GM12878 (cell line): Measurements from ENCODE around the gene PARP15. TPM values are rescaled to one million over a fixed set of nuclear protein-coding genes. Genes with fewer than 3 reads are reported as not detected.

Experiments used
- CEBPZ ChIP-seq: fragments of 150-350 bp; IDR thresholded peaks from 2 replicates; pipeline ENCODE4 v1.6.1; 2016; ENCODE audit warnings: low read depth, low read length
- CHD4 ChIP-seq: fragments of 200-600 bp; sonication (generic); IDR thresholded peaks from 2 replicates; pipeline ENCODE4 v1.6.1; 2016; ENCODE audit warnings: mild to moderate bottlenecking
- KAT2A ChIP-seq: conservative IDR thresholded peaks from 2 replicates; pipeline ENCODE4 v1.6.1; 2011; ENCODE audit warnings: low read depth, low read length; ENCODE audit not compliant: control insufficient read depth
- MYC ChIP-seq: IDR thresholded peaks from 2 replicates; pipeline ENCODE4 v1.6.1; 2011; ENCODE audit warnings: mild to moderate bottlenecking, low read length, moderate library complexity, inconsistent platforms; ENCODE audit not compliant: insufficient read depth, insufficient replicate concordance, insufficient read length, severe bottlenecking
- TCF3 ChIP-seq: IDR thresholded peaks from 2 replicates; pipeline ENCODE4 v1.6.1; 2012; ENCODE audit warnings: low read depth, mild to moderate bottlenecking, low read length, borderline replicate concordance; ENCODE audit not compliant: insufficient read depth
- ZNF274 ChIP-seq: IDR thresholded peaks from one replicate; pipeline ENCODE4 v1.8.0; 2011; ENCODE audit not compliant: insufficient read length, insufficient read depth
- ZNF592 ChIP-seq: fragments of 450-650 bp; IDR thresholded peaks from 2 replicates; pipeline ENCODE4 v1.6.1; 2017; ENCODE audit warnings: mild to moderate bottlenecking, moderate library complexity
- polyA plus RNA-seq, 11 experiments: library from polyadenylated mRNA; depleted of rRNA in 4 of 11; unstranded in 6 of 11; stranded (reverse) in 5 of 11; fragments of >200 nt; fragmentation: Nextera tagmentation in 4 of 11; fragmentation: Illumina TruSeq in 1 of 11; extraction: Ambion mirVana in 4 of 11; extraction: Trizol in 1 of 11; gene quantifications; 1 replicate in 1 of 11; 2 replicates in 10 of 11; pipeline versions ENCODE4 v1.2.1 to v1.2.3, GENCODE V29; 2011 to 2016; ENCODE audit warnings: inconsistent platforms in 2 of 11, missing spikeins in 2 of 11, low read depth in 1 of 11
- total RNA-seq, 4 experiments: library from RNA; depleted of rRNA in 3 of 4; stranded (reverse); fragments of >200 nt in 3 of 4; fragmentation: Illumina TruSeq in 1 of 4; extraction: Trizol in 1 of 4; gene quantifications; 2 replicates each; pipeline versions ENCODE4 v1.2.1 to v1.2.3, GENCODE V29; 2013 to 2021

The PARP15 gene
- total and polyA plus RNA-seq, 10 of the 15 experiments (the other 5 are each of a cell fraction or from before 2014, with no cell fraction given) = 9.0 to 234 (median 36.3) TPM

- TF ChIP-seq ZNF592 (no peak), ZNF274 (no peak), CHD4 (no peak), CEBPZ (no peak), MYC (no peak), KAT2A (no peak), TCF3 (no peak)
These were observed 41.2 kb downstream of the PARP15 start (continued) for GRCh38 chr3:122618614-122619013.
